SK-N-SH (cell line): ENCODE measurements around the gene LHPP. TPM values are rescaled to one million over a fixed set of nuclear protein-coding genes. Genes with fewer than 3 reads are reported as not detected.

Experiments used
- CTCF ChIA-PET: fragments of 300-600, 350-600 bp; formaldehyde crosslinking; extraction: SDS; loops from one replicate; lab custom pipeline; 2021; lab: Yijun Ruan, JAX
- POLR2A ChIA-PET: fragments of 350-600 bp; sonication (Branson Sonifier 250); formaldehyde crosslinking; extraction: SDS; loops from one replicate; lab custom pipeline; 2020; ENCODE audit warnings: antibody characterized with exemption, inconsistent platforms; lab: Yijun Ruan, JAX
- DNase-seq: peaks from one replicate; pipeline ENCODE4 v3.0.0; 2012
- H2AFZ ChIP-seq: fragments of 200-600 bp; sonication (generic); 2 replicates; pipeline ENCODE4 v1.8.1; 2016; ENCODE audit warnings: antibody characterized with exemption, mild to moderate bottlenecking, low read depth
- H3F3A ChIP-seq: fragments of 200-600 bp; sonication (generic); replicated peaks from 2 replicates; pipeline ENCODE3; 2016; ENCODE audit warnings: antibody characterized with exemption, mild to moderate bottlenecking; ENCODE audit not compliant: insufficient read depth
- H3K27ac ChIP-seq, 2 experiments: fragments of 200-500 bp in 1 of 2; fragments of 200-600 bp in 1 of 2; sonication (Bioruptor generic) in 1 of 2; sonication (generic), shearing (Covaris generic) in 1 of 2; 2 replicates each; pipeline versions ENCODE4 v1.5.1 to v1.6.1; 2014 to 2016; ENCODE audit warnings: low read depth in 2 of 2, inconsistent platforms in 1 of 2, low read length in 1 of 2, mild to moderate bottlenecking in 1 of 2, mixed read lengths in 1 of 2
- H3K27me3 ChIP-seq: fragments of 200-600 bp; sonication (generic), shearing (Covaris generic); 2 replicates; pipeline ENCODE4 v1.6.1; 2016; ENCODE audit warnings: mixed run types; ENCODE audit not compliant: insufficient read depth
- H3K36me3 ChIP-seq, 2 experiments: fragments of 200-500 bp in 1 of 2; fragments of 200-600 bp in 1 of 2; sonication (Bioruptor generic) in 1 of 2; sonication (generic) in 1 of 2; replicated peaks in 1 of 2; 2 replicates each; pipeline versions ENCODE3 to v1.5.1; 2014 to 2016; ENCODE audit warnings: low read length in 1 of 2, mild to moderate bottlenecking in 1 of 2; ENCODE audit not compliant: insufficient read depth in 2 of 2, control insufficient read depth in 1 of 2
- H3K4me1 ChIP-seq, 2 experiments: fragments of 200-500 bp in 1 of 2; fragments of 200-600 bp in 1 of 2; sonication (Bioruptor generic) in 1 of 2; sonication (generic), shearing (Covaris generic) in 1 of 2; 2 replicates each; pipeline versions ENCODE4 v1.5.1 to v1.6.1; 2014 to 2016; ENCODE audit warnings: low read depth in 1 of 2, low read length in 1 of 2, mixed run types in 1 of 2; ENCODE audit not compliant: insufficient read depth in 2 of 2, control insufficient read depth in 1 of 2
- H3K4me2 ChIP-seq: fragments of 200-600 bp; sonication (generic), shearing (Covaris generic); 2 replicates; pipeline ENCODE4 v1.6.1; 2017; ENCODE audit warnings: mixed run types
- H3K4me3 ChIP-seq, 2 experiments: fragments of 200-500 bp in 1 of 2; fragments of 200-600 bp in 1 of 2; sonication (Bioruptor generic) in 1 of 2; sonication (generic), shearing (Covaris generic) in 1 of 2; 2 replicates each; pipeline versions ENCODE4 v1.5.1 to v1.8.1; 2014 to 2016; ENCODE audit warnings: low read depth in 2 of 2, inconsistent platforms in 1 of 2, low read length in 1 of 2, mild to moderate bottlenecking in 1 of 2, mixed read lengths in 1 of 2, moderate library complexity in 1 of 2
- H3K79me2 ChIP-seq: fragments of 200-600 bp; sonication (generic); 2 replicates; pipeline ENCODE4 v1.8.1; 2017; ENCODE audit warnings: mild to moderate bottlenecking; ENCODE audit not compliant: insufficient read depth
- H3K9ac ChIP-seq: fragments of 200-600 bp; sonication (generic); 2 replicates; pipeline ENCODE4 v1.6.1; 2017; ENCODE audit warnings: mixed run types
- H3K9me2 ChIP-seq: fragments of 200-600 bp; sonication (generic); 2 replicates; pipeline ENCODE4 v1.6.1; 2017; ENCODE audit warnings: mixed run types
- H3K9me3 ChIP-seq: fragments of 200-600 bp; sonication (generic); 2 replicates; pipeline ENCODE4 v1.6.1; 2017; ENCODE audit warnings: mixed run types, mild to moderate bottlenecking, moderate library complexity
- H4K20me1 ChIP-seq: fragments of 200-600 bp; sonication (generic); 2 replicates; pipeline ENCODE4 v1.6.1; 2017; ENCODE audit warnings: mild to moderate bottlenecking, mixed run types; ENCODE audit not compliant: insufficient read depth
- CHD2 ChIP-seq: fragments of 150-350 bp; IDR thresholded peaks from 2 replicates; pipeline ENCODE4 v1.6.1; 2018; ENCODE audit warnings: low read length; ENCODE audit not compliant: partially characterized antibody
- EZH2phosphoT487 ChIP-seq: fragments of 200-600 bp; sonication (generic); IDR thresholded peaks from 2 replicates; pipeline ENCODE4 v1.6.1; 2017; ENCODE audit warnings: low read depth, mixed run types, mild to moderate bottlenecking, antibody characterized with exemption, moderate library complexity, borderline replicate concordance
- FOXM1 ChIP-seq: IDR thresholded peaks from 2 replicates; pipeline ENCODE4 v1.4.0; 2012; ENCODE audit warnings: low read depth, mild to moderate bottlenecking
- GATA2 ChIP-seq: sonication (generic); formaldehyde crosslinking; IDR thresholded peaks from 2 replicates; pipeline ENCODE4 v1.5.0; 2020; ENCODE audit warnings: mild to moderate bottlenecking, missing genetic modification reagents
- MEF2A ChIP-seq: IDR thresholded peaks from 2 replicates; pipeline ENCODE4 v1.4.0; 2012; ENCODE audit warnings: low read depth, borderline replicate concordance
- NRF1 ChIP-seq: IDR thresholded peaks from 2 replicates; pipeline ENCODE4 v1.6.1; 2012; ENCODE audit warnings: low read depth, mild to moderate bottlenecking, low read length
- PBX3 ChIP-seq: IDR thresholded peaks from 2 replicates; pipeline ENCODE4; 2012
- POLR2AphosphoS5 ChIP-seq: IDR thresholded peaks from 2 replicates; pipeline ENCODE4 v1.6.1; 2012; ENCODE audit warnings: low read depth, low read length
- RCOR1 ChIP-seq: fragments of 150-350 bp; IDR thresholded peaks from 2 replicates; pipeline ENCODE4 v1.6.1; 2017; ENCODE audit warnings: antibody characterized with exemption, low read length
- RFX5 ChIP-seq: IDR thresholded peaks from 2 replicates; pipeline ENCODE4 v1.6.1; 2012; ENCODE audit warnings: mild to moderate bottlenecking, improper control_type of control experiment, low read length
- RXRA ChIP-seq: IDR thresholded peaks from 2 replicates; pipeline ENCODE4 v1.4.0; 2012; ENCODE audit warnings: low read depth, mild to moderate bottlenecking, borderline replicate concordance
- SIN3A ChIP-seq: IDR thresholded peaks from 2 replicates; pipeline ENCODE4 v1.6.1; 2012; ENCODE audit warnings: low read depth, mild to moderate bottlenecking, low read length, moderate library complexity, borderline replicate concordance
- TCF12 ChIP-seq: IDR thresholded peaks from 2 replicates; pipeline ENCODE4 v1.4.0; 2012
- whole genome bisulfite sequencing: methylation state at CpG from one replicate; pipeline ENCODE4 v1.1.6; 2017; ENCODE audit warnings: low lambda C conversion rate; 5-methylcytosine and 5-hydroxymethylcytosine counted together
- polyA plus RNA-seq, 3 experiments: library from polyadenylated mRNA; depleted of rRNA; stranded (reverse); fragments of >200 nt; gene quantifications; 2 replicates each; pipeline ENCODE4 v1.2.3, GENCODE V29; 2012
- TF ChIP-seq, protein P1 (sequence below): fragments of 200-600 bp; sonication (generic); IDR thresholded peaks from 2 replicates; pipeline ENCODE4 v1.6.1; 2017; ENCODE audit warnings: antibody characterized with exemption, mild to moderate bottlenecking, moderate library complexity
- TF ChIP-seq, protein P2 (sequence below): IDR thresholded peaks from 2 replicates; pipeline ENCODE4 v1.6.1; 2012; ENCODE audit warnings: mild to moderate bottlenecking, low read depth, low read length, moderate library complexity
- TF ChIP-seq, protein P3 (sequence below): fragments of 150-350 bp; IDR thresholded peaks from 2 replicates; pipeline ENCODE4 v1.6.1; 2017; ENCODE audit warnings: antibody characterized with exemption, low read length, low read depth, borderline replicate concordance

LHPP gene
- polyA plus RNA-seq, 1 of the 3 experiments (the other 2 are of a cell fraction): 29.8 TPM

DNA sequence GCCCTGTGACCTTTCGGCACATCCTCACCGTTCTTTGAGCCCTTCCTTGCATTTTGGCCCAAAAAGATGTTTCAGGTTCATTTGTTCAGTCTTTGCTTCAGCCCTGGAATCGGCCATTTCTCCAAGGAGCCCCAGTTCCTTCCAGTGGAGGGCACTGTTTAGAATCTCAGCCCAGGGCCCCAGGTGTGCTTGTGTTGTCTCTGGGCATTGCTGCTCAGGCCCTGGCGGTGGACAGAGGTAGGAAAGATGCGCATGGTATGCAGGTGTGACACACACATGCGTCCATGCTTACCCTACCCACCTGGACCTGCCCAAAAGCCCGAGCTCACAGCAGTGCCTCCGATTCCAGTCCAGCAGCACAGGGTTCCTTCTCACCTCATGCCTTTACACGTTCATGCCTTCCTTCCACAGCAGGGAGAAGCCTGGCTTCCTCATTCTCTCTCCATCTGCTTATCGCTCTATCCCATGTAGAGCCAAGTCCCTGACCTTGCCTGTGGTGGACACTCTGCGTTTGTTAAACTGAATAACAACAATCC, 70.6 kb downstream of the LHPP start:
- Histone ChIP-seq H3K9me3 (no peaks in the 10 kb centered on the region), H3K9me2 (no peaks in the 10 kb centered on the region), H3K36me3 (no peaks in the 10 kb centered on the region), H3K4me1 (peaks cover 0 to 16% of the 10 kb centered on the region in 2 experiments; a peak in 1 of 4 replicates), H2AFZ (no peak overlapping the region), H3K4me3 (no peak overlapping the region), H3K27me3 (no peaks in the 10 kb centered on the region), H3K79me2 (no peaks in the 10 kb centered on the region)
- WGBS: 84% methylated on average over 10 of the region's 11 CpGs
- TF ChIP-seq FOXM1: no peak
- TF ChIP-seq RXRA: no peak
- TF ChIP-seq RCOR1: no peak
- TF ChIP-seq CHD2: no peak
- no peak for TF ChIP-seq GATA2 (CRISPR knock-in tag)
- TF ChIP-seq, protein P1, sequence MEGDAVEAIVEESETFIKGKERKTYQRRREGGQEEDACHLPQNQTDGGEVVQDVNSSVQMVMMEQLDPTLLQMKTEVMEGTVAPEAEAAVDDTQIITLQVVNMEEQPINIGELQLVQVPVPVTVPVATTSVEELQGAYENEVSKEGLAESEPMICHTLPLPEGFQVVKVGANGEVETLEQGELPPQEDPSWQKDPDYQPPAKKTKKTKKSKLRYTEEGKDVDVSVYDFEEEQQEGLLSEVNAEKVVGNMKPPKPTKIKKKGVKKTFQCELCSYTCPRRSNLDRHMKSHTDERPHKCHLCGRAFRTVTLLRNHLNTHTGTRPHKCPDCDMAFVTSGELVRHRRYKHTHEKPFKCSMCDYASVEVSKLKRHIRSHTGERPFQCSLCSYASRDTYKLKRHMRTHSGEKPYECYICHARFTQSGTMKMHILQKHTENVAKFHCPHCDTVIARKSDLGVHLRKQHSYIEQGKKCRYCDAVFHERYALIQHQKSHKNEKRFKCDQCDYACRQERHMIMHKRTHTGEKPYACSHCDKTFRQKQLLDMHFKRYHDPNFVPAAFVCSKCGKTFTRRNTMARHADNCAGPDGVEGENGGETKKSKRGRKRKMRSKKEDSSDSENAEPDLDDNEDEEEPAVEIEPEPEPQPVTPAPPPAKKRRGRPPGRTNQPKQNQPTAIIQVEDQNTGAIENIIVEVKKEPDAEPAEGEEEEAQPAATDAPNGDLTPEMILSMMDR: 0 out of 2 replicates have a peak, but pooled peaks have one; percentile 29
- TF ChIP-seq POLR2AphosphoS5: no peak
- TF ChIP-seq, all 33 proteins: peak for 1
- Histone ChIP-seq H3F3A (no peaks in the 10 kb centered on the region), H4K20me1 (no peaks in the 10 kb centered on the region), H3K4me2 (no peak overlapping the region), H3K27ac (no peak overlapping the region), H3K9ac (no peak overlapping the region)
- ChIA-PET CTCF (interaction anchor here (0.8 to 1.6 kb wide), 4 partner anchors 11 to 394 kb away, joined by 3 to 10 read pairs (median 4); no protein-coding TSS in a partner anchor), POLR2A (interaction anchor here (0.6 kb wide), 1 partner anchor 27 kb away, joined by 3 read pairs; no protein-coding TSS in a partner anchor)
- DNase-seq: no peak

GRCh38 chr10:124532788-124533187, 71.2 kb downstream of the LHPP start:
- H3F3A ChIP-seq: no peaks in the 10 kb centered on the region
- H3K9ac ChIP-seq: no peak overlapping the region
- no peak overlapping the region for H3K4me3 ChIP-seq
- H3K27ac ChIP-seq: no peak overlapping the region
- no peaks in the 10 kb centered on the region for H3K9me2 ChIP-seq
- ChIA-PET POLR2A (interaction anchor here (0.6 kb wide), 1 partner anchor 26 kb away, joined by 3 read pairs; no protein-coding TSS in a partner anchor), CTCF (interaction anchor here (0.8 to 1.6 kb wide), 4 partner anchors 11 to 394 kb away, joined by 3 to 10 read pairs (median 4); no protein-coding TSS in a partner anchor)
- no peaks in the 10 kb centered on the region for H3K27me3 ChIP-seq
- H3K9me3 ChIP-seq: no peaks in the 10 kb centered on the region
- no peaks in the 10 kb centered on the region for H4K20me1 ChIP-seq
- no peaks in the 10 kb centered on the region for H3K36me3 ChIP-seq
- no peak overlapping the region for H2AFZ ChIP-seq
- H3K79me2 ChIP-seq: no peaks in the 10 kb centered on the region
- no peak overlapping the region for H3K4me2 ChIP-seq
- 69% methylated on average over 3 of the region's 3 CpGs for WGBS
- no peak for DNase-seq
- H3K4me1 ChIP-seq: peaks cover 0 to 16% of the 10 kb centered on the region in 2 experiments; a peak in 1 of 4 replicates
- TF ChIP-seq SIN3A (no peak), POLR2AphosphoS5 (no peak), TCF12 (no peak), MEF2A (no peak), NRF1 (no peak), RFX5 (no peak), PBX3 (no peak), GATA2 (CRISPR knock-in tag) (no peak), EZH2phosphoT487 (no peak), FOXM1 (no peak)
- TF ChIP-seq, protein P1: no peak
- TF ChIP-seq, protein P2, sequence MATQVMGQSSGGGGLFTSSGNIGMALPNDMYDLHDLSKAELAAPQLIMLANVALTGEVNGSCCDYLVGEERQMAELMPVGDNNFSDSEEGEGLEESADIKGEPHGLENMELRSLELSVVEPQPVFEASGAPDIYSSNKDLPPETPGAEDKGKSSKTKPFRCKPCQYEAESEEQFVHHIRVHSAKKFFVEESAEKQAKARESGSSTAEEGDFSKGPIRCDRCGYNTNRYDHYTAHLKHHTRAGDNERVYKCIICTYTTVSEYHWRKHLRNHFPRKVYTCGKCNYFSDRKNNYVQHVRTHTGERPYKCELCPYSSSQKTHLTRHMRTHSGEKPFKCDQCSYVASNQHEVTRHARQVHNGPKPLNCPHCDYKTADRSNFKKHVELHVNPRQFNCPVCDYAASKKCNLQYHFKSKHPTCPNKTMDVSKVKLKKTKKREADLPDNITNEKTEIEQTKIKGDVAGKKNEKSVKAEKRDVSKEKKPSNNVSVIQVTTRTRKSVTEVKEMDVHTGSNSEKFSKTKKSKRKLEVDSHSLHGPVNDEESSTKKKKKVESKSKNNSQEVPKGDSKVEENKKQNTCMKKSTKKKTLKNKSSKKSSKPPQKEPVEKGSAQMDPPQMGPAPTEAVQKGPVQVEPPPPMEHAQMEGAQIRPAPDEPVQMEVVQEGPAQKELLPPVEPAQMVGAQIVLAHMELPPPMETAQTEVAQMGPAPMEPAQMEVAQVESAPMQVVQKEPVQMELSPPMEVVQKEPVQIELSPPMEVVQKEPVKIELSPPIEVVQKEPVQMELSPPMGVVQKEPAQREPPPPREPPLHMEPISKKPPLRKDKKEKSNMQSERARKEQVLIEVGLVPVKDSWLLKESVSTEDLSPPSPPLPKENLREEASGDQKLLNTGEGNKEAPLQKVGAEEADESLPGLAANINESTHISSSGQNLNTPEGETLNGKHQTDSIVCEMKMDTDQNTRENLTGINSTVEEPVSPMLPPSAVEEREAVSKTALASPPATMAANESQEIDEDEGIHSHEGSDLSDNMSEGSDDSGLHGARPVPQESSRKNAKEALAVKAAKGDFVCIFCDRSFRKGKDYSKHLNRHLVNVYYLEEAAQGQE: no peak
- TF ChIP-seq, protein P3, sequence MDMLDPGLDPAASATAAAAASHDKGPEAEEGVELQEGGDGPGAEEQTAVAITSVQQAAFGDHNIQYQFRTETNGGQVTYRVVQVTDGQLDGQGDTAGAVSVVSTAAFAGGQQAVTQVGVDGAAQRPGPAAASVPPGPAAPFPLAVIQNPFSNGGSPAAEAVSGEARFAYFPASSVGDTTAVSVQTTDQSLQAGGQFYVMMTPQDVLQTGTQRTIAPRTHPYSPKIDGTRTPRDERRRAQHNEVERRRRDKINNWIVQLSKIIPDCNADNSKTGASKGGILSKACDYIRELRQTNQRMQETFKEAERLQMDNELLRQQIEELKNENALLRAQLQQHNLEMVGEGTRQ: no peak
